Measurements from ENCODE around the gene MAP4K2. TPM values are rescaled to one million over a fixed set of nuclear protein-coding genes. Genes with fewer than 3 reads are reported as not detected.
A peak's percentile ranks its signal among the peaks of the same experiment; 100 is the strongest.

MAP4K2 gene
- total and polyA plus RNA-seq, 8 donors = 19.3 to 48.2 (median 45.2) TPM

DNA sequence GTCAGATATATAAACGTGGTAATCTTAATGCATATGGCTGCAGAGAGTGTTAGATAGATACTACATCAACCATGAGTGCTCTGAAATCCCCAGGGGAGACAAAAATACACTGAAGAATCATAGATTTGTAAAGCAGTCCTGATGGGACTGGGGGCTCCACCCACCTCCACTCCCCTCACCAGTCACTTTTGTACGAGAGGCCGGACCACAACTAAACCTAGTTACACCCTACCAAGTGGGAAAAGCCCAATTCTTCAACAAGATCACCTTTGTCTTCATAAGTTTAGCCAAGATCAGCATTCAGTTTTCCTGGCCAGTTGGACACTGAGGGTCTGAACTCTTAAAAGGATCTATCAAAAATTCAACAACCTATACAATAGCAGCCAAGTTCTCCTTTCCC lies 26.1 kb downstream of the MAP4K2 start:
- Histone ChIP-seq H3K27ac (peak overlapping the region; percentile 31 to 99), H3K4me3 (peak overlapping the region; percentile 58 to 84), H3K27me3 (no peaks in the 10 kb centered on the region), H3K9me3 (no peaks in the 10 kb centered on the region), H3K36me3 (peaks cover 0 to 51% of the 10 kb centered on the region in 2 donors), H3K4me1 (peaks cover 7 to 65% of the 10 kb centered on the region in 2 donors)
- TF ChIP-seq, protein P1, sequence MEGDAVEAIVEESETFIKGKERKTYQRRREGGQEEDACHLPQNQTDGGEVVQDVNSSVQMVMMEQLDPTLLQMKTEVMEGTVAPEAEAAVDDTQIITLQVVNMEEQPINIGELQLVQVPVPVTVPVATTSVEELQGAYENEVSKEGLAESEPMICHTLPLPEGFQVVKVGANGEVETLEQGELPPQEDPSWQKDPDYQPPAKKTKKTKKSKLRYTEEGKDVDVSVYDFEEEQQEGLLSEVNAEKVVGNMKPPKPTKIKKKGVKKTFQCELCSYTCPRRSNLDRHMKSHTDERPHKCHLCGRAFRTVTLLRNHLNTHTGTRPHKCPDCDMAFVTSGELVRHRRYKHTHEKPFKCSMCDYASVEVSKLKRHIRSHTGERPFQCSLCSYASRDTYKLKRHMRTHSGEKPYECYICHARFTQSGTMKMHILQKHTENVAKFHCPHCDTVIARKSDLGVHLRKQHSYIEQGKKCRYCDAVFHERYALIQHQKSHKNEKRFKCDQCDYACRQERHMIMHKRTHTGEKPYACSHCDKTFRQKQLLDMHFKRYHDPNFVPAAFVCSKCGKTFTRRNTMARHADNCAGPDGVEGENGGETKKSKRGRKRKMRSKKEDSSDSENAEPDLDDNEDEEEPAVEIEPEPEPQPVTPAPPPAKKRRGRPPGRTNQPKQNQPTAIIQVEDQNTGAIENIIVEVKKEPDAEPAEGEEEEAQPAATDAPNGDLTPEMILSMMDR (IDR thresholded peaks at IDR 0.05) = no peak
- intact Hi-C loops (cut with DNase I) = no loop called here
- no peak for ATAC-seq
- DNase-seq = peak in 1 of 4 donors; percentile 2

DNA sequence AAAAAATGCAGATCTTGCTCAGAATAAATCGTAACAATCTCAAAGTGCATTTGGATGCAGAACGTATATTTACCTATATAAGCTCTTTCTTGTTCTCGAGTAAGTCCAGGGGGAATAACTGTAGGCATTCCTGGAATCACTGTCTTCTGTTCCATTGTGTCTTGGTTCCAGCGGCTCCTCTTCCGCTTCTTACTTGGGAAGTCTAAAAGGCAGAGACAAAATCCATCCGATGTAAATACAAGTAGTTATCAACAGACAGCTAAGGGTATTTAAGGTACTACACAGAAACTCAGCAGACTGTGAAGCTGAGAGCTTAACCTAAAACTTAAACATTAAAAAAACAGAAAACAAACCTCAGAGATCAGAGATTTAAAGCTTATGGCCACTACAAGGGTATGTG lies 26.6 kb downstream of the MAP4K2 start:
- H3K36me3 ChIP-seq = peaks cover 0 to 55% of the 10 kb centered on the region in 2 donors
- H3K4me1 ChIP-seq = peaks cover 7 to 69% of the 10 kb centered on the region in 2 donors
- H3K4me3 ChIP-seq = peak overlapping the region in 1 of 2 donors; percentile 84
- no peaks in the 10 kb centered on the region for H3K27me3 ChIP-seq
- ATAC-seq (no peak), DNase-seq (peak in 1 of 4 donors; percentile 3)
- intact Hi-C loops (cut with DNase I) = no loop called here
- TF ChIP-seq, protein P1 (IDR thresholded peaks at IDR 0.05) = no peak
- H3K27ac ChIP-seq = peak overlapping the region in 1 of 2 donors; percentile 99
- no peaks in the 10 kb centered on the region for H3K9me3 ChIP-seq

DNA sequence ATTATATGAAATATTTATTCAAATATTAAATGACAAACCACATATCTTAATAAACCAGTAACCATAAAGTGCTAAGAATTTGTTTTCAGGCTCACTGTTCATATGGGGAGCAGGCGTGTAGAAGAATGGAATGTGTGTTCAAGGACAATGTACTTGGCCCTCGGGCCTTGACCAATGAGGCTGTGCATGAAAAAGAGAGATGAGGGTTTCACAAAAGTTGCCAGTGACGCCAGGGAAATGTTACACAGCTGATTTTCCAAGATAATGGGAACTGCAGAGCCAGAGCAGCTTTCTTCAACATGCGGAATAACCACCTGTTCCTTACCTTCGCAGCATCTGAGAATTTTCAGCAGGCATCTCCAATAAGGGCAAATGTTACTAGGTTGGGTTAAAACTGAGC lies 28.9 kb downstream of the MAP4K2 start:
- intact Hi-C loops (cut with DNase I) = no loop called here
- peaks cover 7 to 67% of the 10 kb centered on the region in 2 donors for H3K4me1 ChIP-seq

DNA sequence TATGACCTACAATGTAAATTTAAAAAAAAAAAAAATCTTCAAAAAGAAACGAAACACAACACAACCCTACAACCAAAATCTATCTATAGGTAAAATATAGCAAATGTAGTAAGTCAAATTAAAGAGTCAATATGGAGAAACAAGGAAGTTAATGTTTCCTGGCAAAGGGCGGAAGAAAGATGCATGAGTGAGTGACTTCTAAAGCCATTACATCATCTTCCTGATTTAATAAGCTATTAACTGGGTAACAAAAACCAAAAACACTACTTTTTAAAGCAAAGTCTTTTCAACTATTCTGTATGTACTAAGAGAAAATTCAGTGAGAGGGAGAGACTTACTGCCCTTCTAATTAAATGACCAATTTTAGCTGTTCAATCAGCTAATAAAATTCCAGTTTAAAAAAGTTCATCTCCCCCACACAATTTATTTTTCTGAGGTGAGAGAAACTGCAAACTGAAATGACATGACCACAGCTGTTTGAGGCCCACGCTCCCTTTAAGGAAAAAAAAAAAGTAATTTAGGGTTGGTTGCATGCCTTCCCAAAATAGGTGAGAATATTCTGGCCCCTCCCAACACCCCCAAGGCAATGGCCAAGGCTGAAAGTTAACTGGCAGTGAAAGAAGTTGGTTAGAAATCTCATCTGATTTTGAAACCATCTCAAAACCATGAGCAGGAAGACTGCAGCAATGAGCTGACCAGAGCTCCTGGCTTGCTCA lies 30.6 kb downstream of the MAP4K2 start:
- TF ChIP-seq, protein P1 (IDR thresholded peaks at IDR 0.05) = no peak
- no peak overlapping the region for H3K4me3 ChIP-seq
- intact Hi-C loops (cut with DNase I) = no loop called here
- H3K27me3 ChIP-seq = no peaks in the 10 kb centered on the region
- peaks cover 7 to 77% of the 10 kb centered on the region in 2 donors for H3K4me1 ChIP-seq
- H3K27ac ChIP-seq = peak overlapping the region in 1 of 2 donors; percentile 82
- ATAC-seq = no peak
- no peaks in the 10 kb centered on the region for H3K9me3 ChIP-seq
- DNase-seq = no peak
- peaks cover 6 to 95% of the 10 kb centered on the region in 2 donors for H3K36me3 ChIP-seq

More for the DNA sequence above, 28.9 kb downstream of the MAP4K2 start:
- DNase-seq (peak in 1 of 4 donors; percentile 1), ATAC-seq (no peak)
- H3K27ac ChIP-seq = peak overlapping the region in 1 of 2 donors; percentile 82
- H3K4me3 ChIP-seq = no peak overlapping the region
- TF ChIP-seq, protein P1 (IDR thresholded peaks at IDR 0.05) = no peak
- H3K36me3 ChIP-seq = peaks cover 0 to 78% of the 10 kb centered on the region in 2 donors
- no peaks in the 10 kb centered on the region for H3K9me3 ChIP-seq
- H3K27me3 ChIP-seq = no peaks in the 10 kb centered on the region

DNA sequence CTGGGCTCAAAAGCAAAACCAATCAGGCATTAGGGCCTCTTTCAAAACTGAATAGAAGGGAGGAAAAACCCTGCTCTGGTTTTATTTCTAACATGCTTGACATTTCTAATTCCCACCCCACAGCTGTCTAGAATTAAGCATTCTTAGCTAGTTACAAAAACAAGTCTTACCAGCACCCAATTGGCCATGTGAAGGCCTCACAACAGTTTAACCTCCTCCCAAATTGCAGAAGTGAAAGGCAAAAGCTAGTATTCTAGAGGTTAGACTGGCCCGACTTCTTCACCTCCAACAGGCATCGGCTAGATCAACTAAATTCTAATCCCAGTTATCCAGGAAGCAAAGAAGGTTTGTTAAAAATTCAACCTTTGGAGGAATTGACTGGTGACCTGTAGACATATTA lies 31.2 kb downstream of the MAP4K2 start:
- DNase-seq (no peak), ATAC-seq (no peak)
- Histone ChIP-seq H3K9me3 (no peaks in the 10 kb centered on the region), H3K27ac (peak overlapping the region in 1 of 2 donors; percentile 82), H3K27me3 (no peaks in the 10 kb centered on the region), H3K4me3 (no peak overlapping the region), H3K36me3 (peaks cover 6 to 100% of the 10 kb centered on the region in 2 donors), H3K4me1 (peaks cover 4 to 78% of the 10 kb centered on the region in 2 donors)
- intact Hi-C loops (cut with DNase I) = no loop called here
- TF ChIP-seq, protein P1 (IDR thresholded peaks at IDR 0.05) = no peak

Data from left lung (tissue), 10 donors.